Muscle layer of colon (tissue), 2 donors: ENCODE measurements around the gene PCP2.

Experiments
- H3K27ac ChIP-seq: one replicate; pipeline ENCODE4 v1.7.0; 2013; ENCODE audit warnings: low read depth, mild to moderate bottlenecking, low read length, moderate library complexity
- H3K27me3 ChIP-seq, 2 donors: one replicate each; pipeline ENCODE4 v1.7.0; 2013; ENCODE audit warnings: low read length in 2 of 2, mild to moderate bottlenecking in 2 of 2; ENCODE audit not compliant: insufficient read depth in 2 of 2, control insufficient read depth in 1 of 2
- H3K36me3 ChIP-seq: one replicate; pipeline ENCODE4 v1.7.0; 2013; ENCODE audit warnings: mild to moderate bottlenecking, low read length; ENCODE audit not compliant: insufficient read depth
- H3K4me1 ChIP-seq: one replicate; pipeline ENCODE4 v1.7.0; 2013; ENCODE audit warnings: mild to moderate bottlenecking, low read length; ENCODE audit not compliant: insufficient read depth
- H3K4me3 ChIP-seq, 2 donors: one replicate each; pipeline ENCODE4 v1.7.0; 2013; ENCODE audit warnings: low read length in 2 of 2, low read depth in 1 of 2, mild to moderate bottlenecking in 1 of 2, moderate library complexity in 1 of 2
- H3K9ac ChIP-seq: one replicate; pipeline ENCODE4 v1.7.0; 2013; ENCODE audit warnings: low read length
- H3K9me3 ChIP-seq: one replicate; pipeline ENCODE4 v1.7.0; 2013; ENCODE audit warnings: mild to moderate bottlenecking, low read length
- donor health status: abdominal sarcoma.
- donor health status: Adenocarcinoma of cecum.

The PCP2 gene

DNA sequence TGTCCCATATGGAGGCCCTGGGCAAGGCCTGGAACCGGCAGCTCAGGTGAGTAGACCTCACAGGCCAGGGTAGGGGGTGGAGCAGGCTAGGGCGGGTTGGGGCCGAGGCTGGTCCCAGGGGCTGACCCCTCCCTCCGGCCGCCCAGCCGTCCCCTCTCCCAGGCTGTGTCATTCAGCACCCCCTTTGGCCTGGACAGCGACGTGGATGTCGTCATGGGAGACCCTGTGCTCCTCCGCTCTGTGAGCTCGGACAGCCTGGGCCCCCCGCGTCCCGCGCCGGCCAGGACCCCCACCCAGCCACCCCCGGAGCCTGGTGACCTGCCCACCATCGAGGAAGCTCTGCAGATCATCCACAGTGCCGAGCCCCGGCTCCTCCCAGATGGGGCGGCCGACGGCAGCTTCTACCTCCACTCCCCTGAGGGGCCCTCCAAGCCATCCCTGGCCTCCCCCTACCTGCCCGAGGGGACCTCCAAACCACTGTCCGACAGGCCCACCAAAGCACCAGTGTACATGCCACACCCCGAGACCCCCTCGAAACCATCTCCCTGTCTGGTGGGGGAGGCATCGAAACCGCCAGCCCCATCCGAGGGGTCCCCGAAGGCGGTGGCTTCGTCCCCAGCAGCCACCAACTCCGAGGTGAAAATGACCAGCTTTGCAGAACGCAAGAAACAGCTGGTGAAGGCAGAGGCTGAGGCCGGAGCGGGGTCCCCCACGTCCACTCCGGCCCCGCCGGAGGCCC is 21.8 kb downstream of the PCP2 start:
- Histone ChIP-seq H3K4me3 (no peak overlapping the region), H3K9me3 (no peaks in the 10 kb centered on the region), H3K9ac (no peak overlapping the region), H3K27me3 (no peaks in the 10 kb centered on the region), H3K27ac (no peak overlapping the region), H3K36me3 (no peaks in the 10 kb centered on the region), H3K4me1 (no peaks in the 10 kb centered on the region)

DNA sequence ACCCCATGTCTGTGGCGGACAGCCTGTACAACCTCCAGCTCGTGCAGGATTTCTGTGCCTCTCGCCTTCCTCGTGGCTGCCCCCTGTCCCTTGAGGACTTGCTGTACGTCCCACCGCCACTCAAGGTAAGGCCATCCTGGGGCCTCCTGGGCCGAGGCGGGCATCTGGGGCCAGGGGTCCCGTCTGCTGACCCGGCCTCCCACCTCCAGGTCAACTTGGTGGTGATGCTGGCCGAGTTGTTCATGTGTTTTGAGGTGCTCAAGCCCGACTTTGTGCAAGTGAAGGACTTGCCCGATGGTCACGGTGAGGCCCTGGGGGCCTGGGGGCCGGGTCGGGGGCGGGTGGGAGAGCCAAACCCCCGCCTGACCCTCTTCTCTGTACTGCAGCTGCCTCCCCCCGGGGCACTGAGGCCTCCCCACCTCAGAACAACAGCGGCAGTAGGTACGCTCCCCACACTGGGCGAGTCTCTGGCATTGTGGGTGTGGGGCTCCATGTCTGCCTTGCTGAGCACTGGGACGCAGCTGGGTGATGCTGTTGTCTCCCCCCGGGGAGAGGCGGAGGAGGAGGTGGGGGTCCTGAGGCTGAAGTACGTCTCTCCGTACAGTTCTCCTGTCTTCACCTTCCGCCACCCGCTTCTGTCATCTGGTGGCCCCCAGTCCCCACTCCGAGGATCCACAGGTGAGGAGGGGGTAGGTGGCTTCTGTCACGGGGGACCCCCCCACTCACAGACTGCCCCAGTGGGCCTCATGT is 22.9 kb downstream of the PCP2 start:
- H3K36me3 ChIP-seq, result no peaks in the 10 kb centered on the region
- no peaks in the 10 kb centered on the region for H3K9me3 ChIP-seq
- peaks cover 0 to 1% of the 10 kb centered on the region in 2 donors for H3K27me3 ChIP-seq
- no peak overlapping the region for H3K27ac ChIP-seq
- no peak overlapping the region for H3K4me3 ChIP-seq
- no peak overlapping the region for H3K9ac ChIP-seq
- no peaks in the 10 kb centered on the region for H3K4me1 ChIP-seq

DNA sequence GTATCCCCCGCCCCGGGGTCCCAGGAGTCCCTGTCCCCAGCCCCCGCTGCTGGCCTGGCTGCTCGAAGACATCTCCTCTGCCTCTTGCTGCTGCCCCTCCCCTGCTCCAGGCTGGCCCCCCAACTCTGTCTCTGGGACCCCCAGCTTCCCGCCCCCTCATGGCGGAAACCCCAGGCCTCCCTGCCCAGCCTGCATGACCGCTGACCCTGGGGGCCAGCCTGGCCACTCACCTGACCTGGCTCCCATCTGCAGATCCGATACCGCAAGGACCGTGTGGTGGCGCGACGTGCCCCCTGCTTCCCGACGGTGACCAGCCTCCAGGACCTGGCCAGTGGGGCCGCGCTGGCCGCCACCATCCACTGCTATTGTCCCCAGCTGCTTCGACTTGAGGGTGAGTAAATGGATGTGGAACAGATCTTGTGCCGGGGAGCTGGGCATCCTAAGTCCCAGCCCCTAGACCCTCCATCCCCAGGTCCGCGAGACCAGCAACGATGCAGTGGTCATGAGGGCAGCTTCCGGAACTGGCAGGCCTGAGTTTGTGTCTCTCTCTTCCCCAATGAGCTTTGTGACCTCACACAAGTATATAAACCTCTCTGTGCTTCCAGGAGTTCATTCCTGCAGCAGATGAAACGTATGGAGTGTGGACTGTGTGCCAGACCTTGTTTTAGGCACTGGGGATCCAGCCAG is 25.5 kb downstream of the PCP2 start:
- no peak overlapping the region for H3K4me3 ChIP-seq
- no peaks in the 10 kb centered on the region for H3K4me1 ChIP-seq
- no peaks in the 10 kb centered on the region for H3K36me3 ChIP-seq
- H3K27me3 ChIP-seq, result peaks cover 0 to 15% of the 10 kb centered on the region in 2 donors
- no peak overlapping the region for H3K9ac ChIP-seq
- H3K27ac ChIP-seq, result no peak overlapping the region
- H3K9me3 ChIP-seq, result no peaks in the 10 kb centered on the region

DNA sequence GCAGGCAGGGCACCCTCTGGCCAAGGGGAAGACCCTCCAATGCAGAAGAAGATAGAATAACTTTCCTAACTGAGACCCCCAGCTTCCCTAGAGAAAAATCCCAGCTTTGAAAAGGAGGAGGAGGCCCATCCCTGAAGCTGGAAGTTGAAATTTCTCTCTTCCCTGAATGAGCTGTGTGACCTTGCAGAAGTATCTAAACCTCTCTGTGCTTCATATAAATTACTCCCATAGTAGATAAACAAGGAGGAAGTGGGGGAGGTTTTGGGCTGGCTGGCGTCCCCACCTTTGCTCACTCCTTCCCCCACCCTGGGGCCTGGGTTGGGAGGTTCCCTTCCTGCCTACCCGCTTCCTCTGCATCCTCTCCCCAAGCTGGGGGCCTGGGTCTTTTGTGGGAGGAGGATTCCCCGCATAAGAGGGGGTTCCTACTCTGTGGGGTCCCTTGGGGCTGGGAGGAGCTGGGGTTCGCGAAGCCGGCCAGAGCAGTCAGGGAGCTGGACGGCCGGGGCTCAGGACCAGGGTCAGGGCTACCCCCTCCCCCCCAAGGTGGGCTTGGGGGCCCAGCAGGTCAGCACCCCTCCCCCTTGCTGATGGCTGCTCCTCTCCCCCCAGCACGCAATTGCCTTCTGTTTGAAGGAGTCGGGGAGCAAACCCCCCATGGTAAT is 26.2 kb downstream of the PCP2 start:
- H3K36me3 ChIP-seq, result no peaks in the 10 kb centered on the region
- peaks cover 0 to 15% of the 10 kb centered on the region in 2 donors for H3K27me3 ChIP-seq
- H3K4me3 ChIP-seq, result no peak overlapping the region
- no peak overlapping the region for H3K9ac ChIP-seq
- H3K4me1 ChIP-seq, result no peaks in the 10 kb centered on the region
- H3K9me3 ChIP-seq, result no peaks in the 10 kb centered on the region
- H3K27ac ChIP-seq, result no peak overlapping the region

DNA sequence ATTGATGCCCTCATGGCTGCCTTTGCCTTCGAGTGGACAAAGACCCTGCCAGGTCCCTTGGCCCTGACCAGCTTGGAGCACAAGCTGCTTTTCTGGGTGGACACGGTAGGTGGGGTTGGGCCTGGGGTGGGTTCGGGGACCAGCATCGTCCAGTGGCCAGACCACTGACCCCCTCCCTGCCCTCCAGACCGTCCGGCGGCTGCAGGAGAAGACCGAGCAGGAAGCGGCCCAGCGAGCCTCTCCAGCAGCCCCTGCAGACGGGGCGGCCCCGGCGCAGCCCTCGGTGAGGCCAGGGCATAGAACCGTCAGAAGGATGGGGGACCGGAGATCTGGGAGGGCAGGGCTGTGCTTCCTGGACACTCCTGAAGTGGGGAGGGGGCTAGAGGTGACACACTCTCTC is 27.2 kb downstream of the PCP2 start:
- no peak overlapping the region for H3K4me3 ChIP-seq
- no peak overlapping the region for H3K9ac ChIP-seq
- no peak overlapping the region for H3K27ac ChIP-seq
- no peaks in the 10 kb centered on the region for H3K4me1 ChIP-seq
- peaks cover 0 to 15% of the 10 kb centered on the region in 2 donors for H3K27me3 ChIP-seq
- H3K9me3 ChIP-seq, result no peaks in the 10 kb centered on the region
- H3K36me3 ChIP-seq, result no peaks in the 10 kb centered on the region

DNA sequence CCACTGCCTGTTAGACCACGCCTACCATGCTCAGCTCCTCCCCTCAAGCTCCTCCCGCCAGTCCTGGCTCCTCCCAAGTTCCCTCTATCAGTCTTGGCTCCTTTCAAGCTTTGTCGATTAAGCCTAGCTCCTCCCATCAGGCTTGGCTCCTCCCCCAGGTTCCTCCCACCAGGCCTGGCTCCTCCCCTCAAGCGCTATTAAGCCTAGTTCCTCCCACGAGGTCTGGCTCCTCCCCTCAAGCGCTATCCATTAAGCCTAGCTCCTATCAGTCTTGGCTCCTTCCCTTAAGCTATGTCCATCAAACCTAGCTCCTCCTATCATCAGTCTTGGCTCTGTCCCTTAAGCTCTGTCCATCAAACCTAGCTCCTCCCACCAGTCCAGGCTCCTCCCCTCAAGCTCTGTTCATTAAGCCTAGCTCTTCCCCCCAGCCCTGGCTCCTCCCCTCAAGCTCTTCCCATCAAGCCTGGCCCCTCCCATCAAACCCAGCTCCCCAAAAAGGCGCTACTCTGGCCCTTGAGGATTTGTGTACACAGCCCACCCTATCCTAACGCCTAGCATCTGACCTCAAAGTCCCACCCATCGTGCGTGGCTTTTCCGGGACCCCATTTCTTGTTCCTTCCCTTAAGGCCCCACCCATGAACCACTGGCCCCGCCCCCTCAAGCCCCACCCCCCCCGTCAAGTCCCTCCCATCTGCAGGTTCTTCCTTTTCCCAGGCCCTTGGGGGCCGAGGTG is 27.9 kb downstream of the PCP2 start:
- Histone ChIP-seq H3K27me3 (peaks cover 0 to 15% of the 10 kb centered on the region in 2 donors), H3K9ac (no peak overlapping the region)

DNA sequence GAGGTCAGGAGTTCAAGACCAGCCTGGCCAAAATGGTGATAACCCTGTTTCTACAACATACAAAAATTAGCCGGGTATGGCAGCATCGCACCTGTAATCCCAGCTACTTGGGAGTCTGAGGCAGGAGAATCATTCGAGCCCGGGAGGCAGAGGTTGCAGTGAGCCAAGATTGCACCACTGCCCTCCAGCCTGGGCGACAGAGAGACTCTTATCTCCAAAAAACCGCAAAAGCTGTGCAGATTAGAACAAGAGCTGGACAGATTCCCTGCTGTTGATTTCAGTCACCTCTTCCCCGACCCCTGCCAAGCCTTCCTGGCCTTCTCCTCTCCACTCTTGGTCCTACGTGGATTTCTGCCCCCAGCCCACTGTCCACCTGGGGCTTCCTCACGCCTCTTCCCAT is 29.6 kb downstream of the PCP2 start:
- H3K4me1 ChIP-seq, result no peaks in the 10 kb centered on the region
- H3K27ac ChIP-seq, result no peak overlapping the region
- H3K9me3 ChIP-seq, result no peaks in the 10 kb centered on the region
- H3K36me3 ChIP-seq, result no peaks in the 10 kb centered on the region
- H3K4me3 ChIP-seq, result no peak overlapping the region
- no peak overlapping the region for H3K9ac ChIP-seq
- H3K27me3 ChIP-seq, result peaks cover 0 to 15% of the 10 kb centered on the region in 2 donors

More for the DNA sequence above, 27.9 kb downstream of the PCP2 start:
- no peaks in the 10 kb centered on the region for H3K36me3 ChIP-seq
- no peaks in the 10 kb centered on the region for H3K9me3 ChIP-seq
- no peak overlapping the region for H3K4me3 ChIP-seq
- H3K27ac ChIP-seq, result no peak overlapping the region
- no peaks in the 10 kb centered on the region for H3K4me1 ChIP-seq

DNA sequence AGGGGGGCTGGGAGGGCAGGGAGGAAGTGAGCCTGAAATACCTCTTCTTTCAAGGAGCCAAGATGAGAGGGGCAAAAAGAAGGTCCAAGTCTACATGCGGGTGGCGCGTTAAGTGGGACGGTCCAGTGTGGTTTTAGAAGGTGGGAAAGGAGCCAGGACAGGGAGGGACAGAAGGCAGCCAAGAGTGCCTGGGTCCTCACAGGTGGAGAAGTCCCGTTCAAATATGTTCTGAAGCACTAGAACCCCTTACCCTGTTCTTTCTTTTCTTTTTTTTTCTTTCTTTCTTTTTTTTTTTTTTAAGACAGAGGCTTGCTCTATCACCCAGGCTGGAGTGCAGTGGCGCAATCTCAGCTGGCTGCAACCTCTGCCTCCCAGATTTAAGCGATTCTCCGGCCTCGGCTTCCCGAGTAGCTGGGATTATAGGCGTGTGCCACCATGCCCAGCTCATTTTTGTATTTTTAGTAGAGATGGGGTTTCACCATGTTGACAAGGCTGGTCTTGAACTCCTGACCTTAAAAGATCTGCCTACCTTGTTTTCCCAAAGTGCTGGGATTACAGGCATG is 30.5 kb downstream of the PCP2 start:
- Histone ChIP-seq H3K9me3 (no peaks in the 10 kb centered on the region), H3K9ac (no peak overlapping the region), H3K4me3 (no peak overlapping the region), H3K27me3 (peaks cover 0 to 22% of the 10 kb centered on the region in 2 donors), H3K36me3 (no peaks in the 10 kb centered on the region), H3K27ac (no peak overlapping the region), H3K4me1 (no peaks in the 10 kb centered on the region)

DNA sequence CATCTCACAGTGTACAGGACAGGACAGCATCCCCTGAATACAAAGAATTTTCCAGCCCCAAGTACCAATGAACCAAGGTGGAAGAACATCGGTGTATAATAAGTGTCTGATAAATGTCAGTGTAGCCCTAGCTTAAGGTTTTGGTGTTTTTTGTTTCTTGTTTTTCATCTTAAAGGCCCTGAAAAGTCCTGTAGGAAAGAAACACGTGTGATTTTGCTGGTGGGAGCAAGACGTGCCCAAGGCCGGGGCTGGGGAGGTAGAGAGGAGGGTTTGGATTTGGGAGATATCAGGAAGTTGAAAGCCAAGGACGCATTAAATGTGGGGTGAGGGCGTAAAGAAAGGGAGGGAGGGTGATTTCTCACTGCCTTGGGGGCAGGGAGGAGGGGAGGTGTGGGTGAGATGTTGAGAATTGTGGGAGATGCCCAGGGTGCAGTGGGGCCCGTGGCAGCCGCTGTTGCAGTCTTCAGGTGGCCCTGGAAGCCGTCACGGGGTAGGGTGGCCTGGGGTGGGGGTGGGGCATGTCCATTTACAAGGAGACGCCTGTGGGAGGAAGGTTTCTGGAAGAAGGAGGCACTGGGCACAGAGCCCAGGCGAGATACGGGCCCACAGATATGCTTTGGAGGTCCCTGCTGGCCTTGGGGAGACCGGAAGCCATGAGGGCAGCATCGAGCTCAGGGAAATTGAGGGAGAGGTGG is 31.1 kb downstream of the PCP2 start:
- no peak overlapping the region for H3K27ac ChIP-seq
- H3K27me3 ChIP-seq, result peaks cover 0 to 28% of the 10 kb centered on the region in 2 donors
- no peaks in the 10 kb centered on the region for H3K4me1 ChIP-seq
- H3K9me3 ChIP-seq, result no peaks in the 10 kb centered on the region
- H3K36me3 ChIP-seq, result no peaks in the 10 kb centered on the region
- H3K4me3 ChIP-seq, result no peak overlapping the region
- H3K9ac ChIP-seq, result no peak overlapping the region

DNA sequence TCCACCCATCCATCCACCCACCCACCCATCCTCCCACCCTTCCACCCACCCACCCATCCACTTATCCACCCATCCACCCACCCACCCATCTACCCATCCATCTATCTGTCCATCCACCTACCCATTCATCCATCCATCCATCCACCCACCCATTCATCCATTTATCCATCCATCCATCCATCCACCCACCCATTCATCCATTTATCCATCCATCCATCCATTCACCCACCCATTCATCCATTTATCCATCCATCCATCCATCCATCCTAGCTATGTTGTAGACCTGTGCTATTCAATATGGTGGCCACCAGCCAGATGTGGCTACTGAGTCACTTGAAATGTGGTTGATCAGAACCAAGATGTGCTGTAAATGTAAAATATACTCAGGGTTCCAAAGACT is 32.8 kb downstream of the PCP2 start:
- Histone ChIP-seq H3K9me3 (no peaks in the 10 kb centered on the region), H3K9ac (no peak overlapping the region), H3K4me1 (no peaks in the 10 kb centered on the region), H3K36me3 (no peaks in the 10 kb centered on the region), H3K27me3 (peaks cover 0 to 39% of the 10 kb centered on the region in 2 donors), H3K4me3 (no peak overlapping the region), H3K27ac (no peak overlapping the region)
